SK-N-SH (cell line): ENCODE measurements around the gene TDRD12. TPM values are rescaled to one million over a fixed set of nuclear protein-coding genes. Genes with fewer than 3 reads are reported as not detected.

ENCODE experiments used
- CTCF ChIA-PET: fragments of 300-600, 350-600 bp; formaldehyde crosslinking; extraction: SDS; loops from one replicate; lab custom pipeline; 2021; lab: Yijun Ruan, JAX
- POLR2A ChIA-PET: fragments of 350-600 bp; sonication (Branson Sonifier 250); formaldehyde crosslinking; extraction: SDS; loops from one replicate; lab custom pipeline; 2020; ENCODE audit warnings: antibody characterized with exemption, inconsistent platforms; lab: Yijun Ruan, JAX
- DNase-seq: peaks from one replicate; pipeline ENCODE4 v3.0.0; 2012
- H2AFZ ChIP-seq: fragments of 200-600 bp; sonication (generic); 2 replicates; pipeline ENCODE4 v1.8.1; 2016; ENCODE audit warnings: antibody characterized with exemption, mild to moderate bottlenecking, low read depth
- H3F3A ChIP-seq: fragments of 200-600 bp; sonication (generic); replicated peaks from 2 replicates; pipeline ENCODE3; 2016; ENCODE audit warnings: antibody characterized with exemption, mild to moderate bottlenecking; ENCODE audit not compliant: insufficient read depth
- H3K27ac ChIP-seq, 2 experiments: fragments of 200-500 bp in 1 of 2; fragments of 200-600 bp in 1 of 2; sonication (Bioruptor generic) in 1 of 2; sonication (generic), shearing (Covaris generic) in 1 of 2; 2 replicates each; pipeline versions ENCODE4 v1.5.1 to v1.6.1; 2014 to 2016; ENCODE audit warnings: low read depth in 2 of 2, inconsistent platforms in 1 of 2, low read length in 1 of 2, mild to moderate bottlenecking in 1 of 2, mixed read lengths in 1 of 2
- H3K27me3 ChIP-seq: fragments of 200-600 bp; sonication (generic), shearing (Covaris generic); 2 replicates; pipeline ENCODE4 v1.6.1; 2016; ENCODE audit warnings: mixed run types; ENCODE audit not compliant: insufficient read depth
- H3K36me3 ChIP-seq, 2 experiments: fragments of 200-500 bp in 1 of 2; fragments of 200-600 bp in 1 of 2; sonication (Bioruptor generic) in 1 of 2; sonication (generic) in 1 of 2; replicated peaks in 1 of 2; 2 replicates each; pipeline versions ENCODE3 to v1.5.1; 2014 to 2016; ENCODE audit warnings: low read length in 1 of 2, mild to moderate bottlenecking in 1 of 2; ENCODE audit not compliant: insufficient read depth in 2 of 2, control insufficient read depth in 1 of 2
- H3K4me1 ChIP-seq, 2 experiments: fragments of 200-500 bp in 1 of 2; fragments of 200-600 bp in 1 of 2; sonication (Bioruptor generic) in 1 of 2; sonication (generic), shearing (Covaris generic) in 1 of 2; 2 replicates each; pipeline versions ENCODE4 v1.5.1 to v1.6.1; 2014 to 2016; ENCODE audit warnings: low read depth in 1 of 2, low read length in 1 of 2, mixed run types in 1 of 2; ENCODE audit not compliant: insufficient read depth in 2 of 2, control insufficient read depth in 1 of 2
- H3K4me2 ChIP-seq: fragments of 200-600 bp; sonication (generic), shearing (Covaris generic); 2 replicates; pipeline ENCODE4 v1.6.1; 2017; ENCODE audit warnings: mixed run types
- H3K4me3 ChIP-seq, 2 experiments: fragments of 200-500 bp in 1 of 2; fragments of 200-600 bp in 1 of 2; sonication (Bioruptor generic) in 1 of 2; sonication (generic), shearing (Covaris generic) in 1 of 2; 2 replicates each; pipeline versions ENCODE4 v1.5.1 to v1.8.1; 2014 to 2016; ENCODE audit warnings: low read depth in 2 of 2, inconsistent platforms in 1 of 2, low read length in 1 of 2, mild to moderate bottlenecking in 1 of 2, mixed read lengths in 1 of 2, moderate library complexity in 1 of 2
- H3K79me2 ChIP-seq: fragments of 200-600 bp; sonication (generic); 2 replicates; pipeline ENCODE4 v1.8.1; 2017; ENCODE audit warnings: mild to moderate bottlenecking; ENCODE audit not compliant: insufficient read depth
- H3K9ac ChIP-seq: fragments of 200-600 bp; sonication (generic); 2 replicates; pipeline ENCODE4 v1.6.1; 2017; ENCODE audit warnings: mixed run types
- H3K9me2 ChIP-seq: fragments of 200-600 bp; sonication (generic); 2 replicates; pipeline ENCODE4 v1.6.1; 2017; ENCODE audit warnings: mixed run types
- H3K9me3 ChIP-seq: fragments of 200-600 bp; sonication (generic); 2 replicates; pipeline ENCODE4 v1.6.1; 2017; ENCODE audit warnings: mixed run types, mild to moderate bottlenecking, moderate library complexity
- H4K20me1 ChIP-seq: fragments of 200-600 bp; sonication (generic); 2 replicates; pipeline ENCODE4 v1.6.1; 2017; ENCODE audit warnings: mild to moderate bottlenecking, mixed run types; ENCODE audit not compliant: insufficient read depth
- CHD2 ChIP-seq: fragments of 150-350 bp; IDR thresholded peaks from 2 replicates; pipeline ENCODE4 v1.6.1; 2018; ENCODE audit warnings: low read length; ENCODE audit not compliant: partially characterized antibody
- CTCF ChIP-seq: fragments of 200-600 bp; sonication (generic); IDR thresholded peaks from 2 replicates; pipeline ENCODE4 v1.6.1; 2017; ENCODE audit warnings: antibody characterized with exemption, mild to moderate bottlenecking, moderate library complexity
- EZH2phosphoT487 ChIP-seq: fragments of 200-600 bp; sonication (generic); IDR thresholded peaks from 2 replicates; pipeline ENCODE4 v1.6.1; 2017; ENCODE audit warnings: low read depth, mixed run types, mild to moderate bottlenecking, antibody characterized with exemption, moderate library complexity, borderline replicate concordance
- FOXM1 ChIP-seq: IDR thresholded peaks from 2 replicates; pipeline ENCODE4 v1.4.0; 2012; ENCODE audit warnings: low read depth, mild to moderate bottlenecking
- MAX ChIP-seq: IDR thresholded peaks from 2 replicates; pipeline ENCODE4 v1.4.0; 2012; ENCODE audit warnings: low read depth
- MEF2A ChIP-seq: IDR thresholded peaks from 2 replicates; pipeline ENCODE4 v1.4.0; 2012; ENCODE audit warnings: low read depth, borderline replicate concordance
- MXI1 ChIP-seq: IDR thresholded peaks from 2 replicates; pipeline ENCODE4 v1.6.1; 2012; ENCODE audit warnings: mild to moderate bottlenecking, low read depth, low read length, improper control_type of control experiment
- NRF1 ChIP-seq: IDR thresholded peaks from 2 replicates; pipeline ENCODE4 v1.6.1; 2012; ENCODE audit warnings: low read depth, mild to moderate bottlenecking, low read length
- RAD21 ChIP-seq: IDR thresholded peaks from 2 replicates; pipeline ENCODE4 v1.6.1; 2012; ENCODE audit warnings: mild to moderate bottlenecking, low read length
- RCOR1 ChIP-seq: fragments of 150-350 bp; IDR thresholded peaks from 2 replicates; pipeline ENCODE4 v1.6.1; 2017; ENCODE audit warnings: antibody characterized with exemption, low read length
- REST ChIP-seq: IDR thresholded peaks from 2 replicates; pipeline ENCODE4 v1.6.1; 2012; ENCODE audit warnings: mild to moderate bottlenecking, low read depth, low read length, moderate library complexity
- SIN3A ChIP-seq: IDR thresholded peaks from 2 replicates; pipeline ENCODE4 v1.6.1; 2012; ENCODE audit warnings: low read depth, mild to moderate bottlenecking, low read length, moderate library complexity, borderline replicate concordance
- TCF12 ChIP-seq: IDR thresholded peaks from 2 replicates; pipeline ENCODE4 v1.4.0; 2012
- WGBS: methylation state at CpG from one replicate; pipeline ENCODE4 v1.1.6; 2017; ENCODE audit warnings: low lambda C conversion rate; 5-methylcytosine and 5-hydroxymethylcytosine counted together
- polyA plus RNA-seq, 3 experiments: library from polyadenylated mRNA; depleted of rRNA; stranded (reverse); fragments of >200 nt; gene quantifications; 2 replicates each; pipeline ENCODE4 v1.2.3, GENCODE V29; 2012

Gene TDRD12
- polyA plus RNA-seq, 1 of the 3 experiments (the other 2 are of a cell fraction), result 0.05 TPM

DNA sequence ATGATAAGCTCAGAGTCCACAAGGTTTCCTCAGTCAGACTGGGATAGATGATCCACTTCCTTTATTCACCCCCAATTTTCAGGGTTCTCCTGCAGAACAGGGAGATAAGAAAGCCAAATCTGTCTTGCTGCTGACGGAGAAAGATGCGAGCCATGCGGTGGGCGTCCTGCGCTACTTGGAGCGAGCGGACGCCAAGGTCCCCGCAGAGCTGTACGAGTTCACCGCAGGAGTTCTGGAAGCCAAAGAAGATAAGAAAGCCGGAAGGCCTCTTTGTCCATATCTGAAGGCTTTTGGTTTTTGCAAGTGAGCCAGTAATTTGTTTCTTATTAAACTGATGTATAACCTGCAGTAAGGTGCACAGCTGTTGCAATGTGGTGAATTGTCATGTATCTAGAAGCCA, 83.3 kb downstream of the TDRD12 start:
- H3K27me3 ChIP-seq, result no peaks in the 10 kb centered on the region; the same call in 1 of the 2 replicates
- TF ChIP-seq MAX, result no peak
- no peak for TF ChIP-seq NRF1
- TF ChIP-seq REST, result no peak
- no peak for TF ChIP-seq TCF12
- no peak for TF ChIP-seq RAD21
- no peak for TF ChIP-seq EZH2phosphoT487
- TF ChIP-seq CTCF, result no peak
- TF ChIP-seq RCOR1, result no peak
- TF ChIP-seq FOXM1, result no peak
- H3F3A ChIP-seq, result no peaks in the 10 kb centered on the region
- DNase-seq, result no peak
- ChIA-PET POLR2A (no interaction called here), CTCF (interaction anchor here (0.7 kb wide), 1 partner anchor 29 kb away, joined by 3 read pairs; no protein-coding TSS in a partner anchor)
- H3K9me2 ChIP-seq, result no peaks in the 10 kb centered on the region
- H2AFZ ChIP-seq, result no peak overlapping the region
- H3K4me1 ChIP-seq, result no peaks in the 10 kb centered on the region
- no peaks in the 10 kb centered on the region for H3K9me3 ChIP-seq
- no peaks in the 10 kb centered on the region for H3K79me2 ChIP-seq
- H3K4me2 ChIP-seq, result no peak overlapping the region
- 84% methylated on average over 12 of the region's 12 CpGs for WGBS
- no peaks in the 10 kb centered on the region for H4K20me1 ChIP-seq
- no peak overlapping the region for H3K4me3 ChIP-seq
- H3K36me3 ChIP-seq, result no peaks in the 10 kb centered on the region
- no peak overlapping the region for H3K27ac ChIP-seq
- no peak overlapping the region for H3K9ac ChIP-seq

DNA sequence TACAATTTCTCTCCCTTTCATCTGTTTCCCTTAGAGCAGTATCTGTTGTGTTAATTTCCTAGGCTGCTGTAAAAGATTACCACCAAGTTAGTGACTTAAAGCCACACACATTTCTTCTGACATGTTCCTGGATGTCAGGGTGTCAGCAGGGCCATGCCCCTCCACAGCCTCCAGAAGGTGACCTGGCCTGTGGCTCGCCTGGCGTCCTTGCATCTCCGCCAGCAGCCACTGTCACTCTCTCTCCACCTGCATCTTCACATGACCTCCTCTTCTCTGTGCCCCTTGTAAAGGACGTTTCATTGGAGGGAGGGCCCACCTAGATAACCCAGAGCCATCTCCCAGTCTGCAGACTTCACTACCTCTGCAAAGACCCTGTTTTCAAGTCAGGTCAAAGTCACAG, 88.7 kb downstream of the TDRD12 start:
- Histone ChIP-seq H3K79me2 (no peaks in the 10 kb centered on the region), H3K9me3 (no peaks in the 10 kb centered on the region), H3K36me3 (no peaks in the 10 kb centered on the region), H3K9ac (no peak overlapping the region), H3K4me2 (no peak overlapping the region), H3K9me2 (no peaks in the 10 kb centered on the region), H2AFZ (no peak overlapping the region), H3K27me3 (no peaks in the 10 kb centered on the region), H3K4me1 (peaks cover 0 to 5% of the 10 kb centered on the region in 2 experiments; a peak in 1 of 4 replicates), H4K20me1 (no peaks in the 10 kb centered on the region), H3F3A (no peaks in the 10 kb centered on the region), H3K27ac (no peak overlapping the region), H3K4me3 (no peak overlapping the region)
- ChIA-PET CTCF (no interaction called here), POLR2A (no interaction called here)
- DNase-seq, result no peak
- 67% methylated on average over 4 of the region's 4 CpGs for WGBS
- TF ChIP-seq RCOR1 (no peak), MEF2A (no peak), MXI1 (no peak), CHD2 (no peak), NRF1 (no peak), SIN3A (no peak)
